Measurements from ENCODE around the gene SDHAF2. TPM values are rescaled to one million over a fixed set of nuclear protein-coding genes. Genes with fewer than 3 reads are reported as not detected.

Gene SDHAF2
- polyA plus RNA-seq, 1 of the 3 experiments (the other 2 are of a cell fraction) = 81.7 TPM

DNA sequence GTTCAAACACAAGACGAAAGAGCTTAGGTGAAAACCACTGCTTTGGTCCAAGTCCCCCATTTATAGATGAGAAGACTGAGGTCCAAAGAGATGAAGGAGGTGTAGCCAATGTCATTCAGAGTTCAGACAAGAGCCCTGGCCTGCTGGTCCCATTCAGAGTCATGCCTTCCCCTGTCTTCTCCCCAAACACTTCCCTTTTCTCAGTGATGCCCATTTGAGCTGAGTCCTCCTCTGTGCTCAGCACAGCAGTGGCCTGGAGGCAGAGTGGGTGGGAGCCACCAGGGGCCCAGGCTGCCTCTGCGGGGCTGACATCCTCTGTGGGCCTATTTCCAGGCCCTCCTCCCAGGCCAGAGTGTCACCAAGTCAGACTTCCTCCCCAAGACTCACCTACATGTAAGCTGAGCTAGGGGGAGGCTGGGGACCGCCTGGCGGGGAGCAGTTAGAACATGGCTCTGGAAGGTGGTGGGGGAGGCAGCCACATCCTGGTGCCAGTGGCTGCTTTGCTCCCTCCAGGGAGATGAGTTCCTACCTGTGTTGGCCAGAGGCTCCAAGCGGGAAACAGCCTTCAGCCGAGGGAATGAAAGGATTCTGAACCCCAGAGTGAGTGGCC is 56.2 kb downstream of the SDHAF2 start:
- H3K4me3 ChIP-seq (ENCODE audit: low read depth in 2 of 2, low read length in 1 of 2) = no peak overlapping the region
- TF ChIP-seq CHD2 (IDR thresholded peaks at IDR 0.05; ENCODE audit: low read length, partially characterized antibody) = no peak
- TF ChIP-seq, protein P1, sequence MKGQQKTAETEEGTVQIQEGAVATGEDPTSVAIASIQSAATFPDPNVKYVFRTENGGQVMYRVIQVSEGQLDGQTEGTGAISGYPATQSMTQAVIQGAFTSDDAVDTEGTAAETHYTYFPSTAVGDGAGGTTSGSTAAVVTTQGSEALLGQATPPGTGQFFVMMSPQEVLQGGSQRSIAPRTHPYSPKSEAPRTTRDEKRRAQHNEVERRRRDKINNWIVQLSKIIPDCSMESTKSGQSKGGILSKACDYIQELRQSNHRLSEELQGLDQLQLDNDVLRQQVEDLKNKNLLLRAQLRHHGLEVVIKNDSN (IDR thresholded peaks at IDR 0.05; ENCODE audit: borderline replicate concordance, low read depth) = no peak
- no peak for TF ChIP-seq FOXJ3 (CRISPR knock-in tag; IDR thresholded peaks at IDR 0.05)
- TF ChIP-seq, protein P2, sequence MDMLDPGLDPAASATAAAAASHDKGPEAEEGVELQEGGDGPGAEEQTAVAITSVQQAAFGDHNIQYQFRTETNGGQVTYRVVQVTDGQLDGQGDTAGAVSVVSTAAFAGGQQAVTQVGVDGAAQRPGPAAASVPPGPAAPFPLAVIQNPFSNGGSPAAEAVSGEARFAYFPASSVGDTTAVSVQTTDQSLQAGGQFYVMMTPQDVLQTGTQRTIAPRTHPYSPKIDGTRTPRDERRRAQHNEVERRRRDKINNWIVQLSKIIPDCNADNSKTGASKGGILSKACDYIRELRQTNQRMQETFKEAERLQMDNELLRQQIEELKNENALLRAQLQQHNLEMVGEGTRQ (IDR thresholded peaks at IDR 0.05; ENCODE audit: borderline replicate concordance, low read depth, low read length) = no peak
- TF ChIP-seq, protein P3, sequence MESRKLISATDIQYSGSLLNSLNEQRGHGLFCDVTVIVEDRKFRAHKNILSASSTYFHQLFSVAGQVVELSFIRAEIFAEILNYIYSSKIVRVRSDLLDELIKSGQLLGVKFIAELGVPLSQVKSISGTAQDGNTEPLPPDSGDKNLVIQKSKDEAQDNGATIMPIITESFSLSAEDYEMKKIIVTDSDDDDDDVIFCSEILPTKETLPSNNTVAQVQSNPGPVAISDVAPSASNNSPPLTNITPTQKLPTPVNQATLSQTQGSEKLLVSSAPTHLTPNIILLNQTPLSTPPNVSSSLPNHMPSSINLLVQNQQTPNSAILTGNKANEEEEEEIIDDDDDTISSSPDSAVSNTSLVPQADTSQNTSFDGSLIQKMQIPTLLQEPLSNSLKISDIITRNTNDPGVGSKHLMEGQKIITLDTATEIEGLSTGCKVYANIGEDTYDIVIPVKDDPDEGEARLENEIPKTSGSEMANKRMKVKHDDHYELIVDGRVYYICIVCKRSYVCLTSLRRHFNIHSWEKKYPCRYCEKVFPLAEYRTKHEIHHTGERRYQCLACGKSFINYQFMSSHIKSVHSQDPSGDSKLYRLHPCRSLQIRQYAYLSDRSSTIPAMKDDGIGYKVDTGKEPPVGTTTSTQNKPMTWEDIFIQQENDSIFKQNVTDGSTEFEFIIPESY (IDR thresholded peaks at IDR 0.05; ENCODE audit: borderline replicate concordance, low read depth) = no peak
- no peak for TF ChIP-seq POLR2AphosphoS5 (IDR thresholded peaks at IDR 0.05; ENCODE audit: low read depth, low read length)
- TF ChIP-seq EP300 (IDR thresholded peaks at IDR 0.05; ENCODE audit: borderline replicate concordance in 1 of 2, low read depth in 1 of 2, low read length in 1 of 2) = no peak
- TF ChIP-seq NRF1 (IDR thresholded peaks at IDR 0.05; ENCODE audit: low read depth, low read length) = no peak
- TF ChIP-seq MXI1 (IDR thresholded peaks at IDR 0.05; ENCODE audit: low read depth, low read length) = no peak
- TF ChIP-seq, protein P4, sequence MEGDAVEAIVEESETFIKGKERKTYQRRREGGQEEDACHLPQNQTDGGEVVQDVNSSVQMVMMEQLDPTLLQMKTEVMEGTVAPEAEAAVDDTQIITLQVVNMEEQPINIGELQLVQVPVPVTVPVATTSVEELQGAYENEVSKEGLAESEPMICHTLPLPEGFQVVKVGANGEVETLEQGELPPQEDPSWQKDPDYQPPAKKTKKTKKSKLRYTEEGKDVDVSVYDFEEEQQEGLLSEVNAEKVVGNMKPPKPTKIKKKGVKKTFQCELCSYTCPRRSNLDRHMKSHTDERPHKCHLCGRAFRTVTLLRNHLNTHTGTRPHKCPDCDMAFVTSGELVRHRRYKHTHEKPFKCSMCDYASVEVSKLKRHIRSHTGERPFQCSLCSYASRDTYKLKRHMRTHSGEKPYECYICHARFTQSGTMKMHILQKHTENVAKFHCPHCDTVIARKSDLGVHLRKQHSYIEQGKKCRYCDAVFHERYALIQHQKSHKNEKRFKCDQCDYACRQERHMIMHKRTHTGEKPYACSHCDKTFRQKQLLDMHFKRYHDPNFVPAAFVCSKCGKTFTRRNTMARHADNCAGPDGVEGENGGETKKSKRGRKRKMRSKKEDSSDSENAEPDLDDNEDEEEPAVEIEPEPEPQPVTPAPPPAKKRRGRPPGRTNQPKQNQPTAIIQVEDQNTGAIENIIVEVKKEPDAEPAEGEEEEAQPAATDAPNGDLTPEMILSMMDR (IDR thresholded peaks at IDR 0.05) = no peak
- TF ChIP-seq FOXM1 (IDR thresholded peaks at IDR 0.05; ENCODE audit: low read depth) = no peak
- no peak for TF ChIP-seq MEF2A (IDR thresholded peaks at IDR 0.05; ENCODE audit: borderline replicate concordance, low read depth)
- H3K9ac ChIP-seq = no peak overlapping the region
- H3K79me2 ChIP-seq (ENCODE audit: insufficient read depth) = no peaks in the 10 kb centered on the region
- 93% methylated on average over 5 of the region's 6 CpGs for WGBS (ENCODE audit: low lambda C conversion rate)
- no peaks in the 10 kb centered on the region for H3K9me3 ChIP-seq
- H3K27me3 ChIP-seq (ENCODE audit: insufficient read depth) = no peaks in the 10 kb centered on the region
- CTCF ChIA-PET = interaction anchor here (1.1 to 21.8 kb wide), 3 partner anchors 35 to 153 kb away, joined by 3 to 670 read pairs (median 4); partner anchors contain the start of gene LRRC10B
- H3K36me3 ChIP-seq (replicated peaks in 1 of 2; ENCODE audit: control insufficient read depth in 1 of 2, insufficient read depth in 2 of 2, low read length in 1 of 2) = no peaks in the 10 kb centered on the region
- no peak for DNase-seq
- no peak overlapping the region for H2AFZ ChIP-seq (ENCODE audit: low read depth)
- H3K4me2 ChIP-seq = no peak overlapping the region
- H3K27ac ChIP-seq (ENCODE audit: low read depth in 2 of 2, low read length in 1 of 2) = no peak overlapping the region
- POLR2A ChIA-PET = no interaction called here
- H3F3A ChIP-seq (replicated peaks; ENCODE audit: insufficient read depth) = no peaks in the 10 kb centered on the region
- H4K20me1 ChIP-seq (ENCODE audit: insufficient read depth) = no peaks in the 10 kb centered on the region
- peaks cover 6 to 28% of the 10 kb centered on the region in 2 experiments; a peak in 1 of 4 replicates for H3K4me1 ChIP-seq (ENCODE audit: control insufficient read depth in 1 of 2, insufficient read depth in 2 of 2, low read depth in 1 of 2, low read length in 1 of 2)
- no peaks in the 10 kb centered on the region for H3K9me2 ChIP-seq
